ENCODE data around the gene NLGN3. TPM values are rescaled to one million over a fixed set of nuclear protein-coding genes. Genes with fewer than 3 reads are reported as not detected.

NLGN3 gene
- total RNA-seq, 1 donor from 2014 or later: 15.1 TPM

GRCh38 chrX:71199252-71200008, 54.8 kb downstream of the NLGN3 start:
- DNase-seq (ENCODE audit: low spot score in 2 of 2) (no peak), FAIRE-seq (no peak)

GRCh38 chrX:71210816-71211215, 66.2 kb downstream of the NLGN3 start:
- FAIRE-seq (no peak), DNase-seq (ENCODE audit: low spot score in 2 of 2) (no peak)

GRCh38 chrX:71212536-71212935, 67.9 kb downstream of the NLGN3 start:
- no peak for DNase-seq (ENCODE audit: low spot score in 2 of 2)
- FAIRE-seq: no peak

GRCh38 chrX:71214152-71214551, 69.5 kb downstream of the NLGN3 start:
- no peak for DNase-seq (ENCODE audit: low spot score in 2 of 2)
- FAIRE-seq: no peak

- FAIRE-seq: no peak
Observed at GRCh38 chrX:71214604-71215337, 70.1 kb downstream of the NLGN3 start.

GRCh38 chrX:71215338-71215912, 70.8 kb downstream of the NLGN3 start:
- FAIRE-seq (no peak), DNase-seq (ENCODE audit: low spot score in 2 of 2) (no peak)

More at GRCh38 chrX:71214604-71215337, 70.1 kb downstream of the NLGN3 start:
- DNase-seq (ENCODE audit: low spot score in 2 of 2): no peak

- DNase-seq (ENCODE audit: low spot score in 2 of 2) (no peak), FAIRE-seq (no peak)
Observed at GRCh38 chrX:71216485-71216884, 71.8 kb downstream of the NLGN3 start.

- DNase-seq (ENCODE audit: low spot score in 2 of 2) (no peak), FAIRE-seq (no peak)
Observed at GRCh38 chrX:71217298-71217697, 72.7 kb downstream of the NLGN3 start.

Small RNA genes within 50 kb of the gene (small RNA-seq; reads per million reads assigned to genes)
- gene CXorf65: not detected

Other genes starting within 250 kb of the NLGN3 start
- gene TEX11, start 236.1 kb upstream of the NLGN3 start, total RNA-seq: not detected
- 1.2 TPM for gene SLC7A3, start 213.7 kb upstream of the NLGN3 start, total RNA-seq
- 62.8 TPM for gene SNX12, start 76.5 kb upstream of the NLGN3 start, total RNA-seq
- 3.7 TPM for gene FOXO4, start 49.0 kb upstream of the NLGN3 start, total RNA-seq
- not detected for gene CXorf65, start 38.1 kb upstream of the NLGN3 start, total RNA-seq
- gene IL2RG, start 33.3 kb upstream of the NLGN3 start, total RNA-seq: not detected
- gene MED12, start 26.2 kb upstream of the NLGN3 start, total RNA-seq: 11.4 TPM
- not detected for gene GJB1, start 78.4 kb downstream of the NLGN3 start, total RNA-seq
- 19.6 TPM for gene ZMYM3, start 109.3 kb downstream of the NLGN3 start, total RNA-seq
- gene NONO, start 138.8 kb downstream of the NLGN3 start, total RNA-seq: 402 TPM
- gene ITGB1BP2, start 156.9 kb downstream of the NLGN3 start, total RNA-seq: 0.41 TPM
- gene TAF1, start 221.5 kb downstream of the NLGN3 start, total RNA-seq: 46.9 TPM

Measured in frontal cortex (tissue), 4 donors.